Sigmoid colon (tissue), 7 donors: Measurements from ENCODE around the gene SLC33A1. TPM values are rescaled to one million over a fixed set of nuclear protein-coding genes. Genes with fewer than 3 reads are reported as not detected.

Experiments
- DNase-seq: peaks from one replicate; pipeline ENCODE4 v3.0.0-alpha.2; 2019
- H3K27ac ChIP-seq, 4 donors: fragments of 200-600 bp; sonication (generic); one replicate each; pipeline ENCODE4 v1.5.1; 2016 to 2019; ENCODE audit warnings: mild to moderate bottlenecking in 1 of 4
- H3K27me3 ChIP-seq, 3 donors: fragments of 200-600 bp; sonication (generic); one replicate each; pipeline ENCODE4 v1.5.1; 2019; ENCODE audit warnings: mild to moderate bottlenecking in 1 of 3
- H3K36me3 ChIP-seq, 4 donors: fragments of 200-600 bp; sonication (generic); one replicate each; pipeline ENCODE4 v1.5.1; 2016 to 2019
- H3K4me1 ChIP-seq, 4 donors: fragments of 200-600 bp; sonication (generic); one replicate each; pipeline ENCODE4 v1.5.1; 2017 to 2019
- H3K4me3 ChIP-seq, 4 donors: fragments of 200-600 bp; sonication (generic); one replicate each; pipeline ENCODE4 v1.5.1; 2017 to 2019; ENCODE audit warnings: mild to moderate bottlenecking in 2 of 4, moderate library complexity in 1 of 4
- H3K9me3 ChIP-seq, 4 donors: fragments of 200-600 bp in 3 of 4; sonication (generic) in 3 of 4; one replicate each; pipeline versions ENCODE4 v1.5.1 to v1.6.1; 2013 to 2019
- EP300 ChIP-seq, 4 donors: sonication (generic); formaldehyde crosslinking; IDR thresholded peaks; one replicate each; pipeline ENCODE4 v1.6.1; 2017; ENCODE audit warnings: antibody characterized with exemption in 4 of 4
- POLR2A ChIP-seq, 2 donors: fragments of 450-650 bp; IDR thresholded peaks; one replicate each; pipeline ENCODE4 v1.6.1; 2016; ENCODE audit warnings: antibody characterized with exemption in 2 of 2, mild to moderate bottlenecking in 2 of 2, moderate library complexity in 2 of 2
- POLR2AphosphoS5 ChIP-seq, 4 donors: sonication (generic); formaldehyde crosslinking; IDR thresholded peaks; one replicate each; pipeline ENCODE4 v1.6.1; 2017; ENCODE audit warnings: antibody characterized with exemption in 4 of 4
- WGBS, 2 donors: extraction: QIAGEN DNeasy Blood & Tissue Kit; methylation state at CpG; one replicate each; pipeline ENCODE4 v1.1.7; 2013; 5-methylcytosine and 5-hydroxymethylcytosine counted together
- intact Hi-C: fragments of 100-400 bp; cut with DNase I; formaldehyde crosslinking; loops from one replicate; pipeline ENCODE4 v1.15.1; 2023
- polyA plus RNA-seq, 3 donors: library from polyadenylated mRNA; stranded (reverse); fragments of 200-250 nt; gene quantifications; one replicate each; pipeline ENCODE4 v1.2.3, GENCODE V29; 2013
- total RNA-seq, 4 donors: library from RNA; depleted of rRNA; stranded (reverse); fragments of >200 nt; gene quantifications; one replicate each; pipeline ENCODE4 v1.1.0, GENCODE V29; 2016
- TF ChIP-seq, protein P1 (sequence below), 4 experiments: fragments of 450-650 bp in 3 of 4; fragments of 200-600 bp in 1 of 4; IDR thresholded peaks; one replicate each; pipeline ENCODE4 v1.5.1; 2016 to 2019; ENCODE audit warnings: antibody characterized with exemption in 4 of 4, mild to moderate bottlenecking in 3 of 4, moderate library complexity in 2 of 4
- donor health status: healthy with polysubstance abuse.
- donor health status: Bipolar disorder and iron deficiency.
- donor health status: healthy.

SLC33A1 gene
- total and polyA plus RNA-seq, 7 donors, result 2.8 to 28.2 (median 14.4) TPM

DNA sequence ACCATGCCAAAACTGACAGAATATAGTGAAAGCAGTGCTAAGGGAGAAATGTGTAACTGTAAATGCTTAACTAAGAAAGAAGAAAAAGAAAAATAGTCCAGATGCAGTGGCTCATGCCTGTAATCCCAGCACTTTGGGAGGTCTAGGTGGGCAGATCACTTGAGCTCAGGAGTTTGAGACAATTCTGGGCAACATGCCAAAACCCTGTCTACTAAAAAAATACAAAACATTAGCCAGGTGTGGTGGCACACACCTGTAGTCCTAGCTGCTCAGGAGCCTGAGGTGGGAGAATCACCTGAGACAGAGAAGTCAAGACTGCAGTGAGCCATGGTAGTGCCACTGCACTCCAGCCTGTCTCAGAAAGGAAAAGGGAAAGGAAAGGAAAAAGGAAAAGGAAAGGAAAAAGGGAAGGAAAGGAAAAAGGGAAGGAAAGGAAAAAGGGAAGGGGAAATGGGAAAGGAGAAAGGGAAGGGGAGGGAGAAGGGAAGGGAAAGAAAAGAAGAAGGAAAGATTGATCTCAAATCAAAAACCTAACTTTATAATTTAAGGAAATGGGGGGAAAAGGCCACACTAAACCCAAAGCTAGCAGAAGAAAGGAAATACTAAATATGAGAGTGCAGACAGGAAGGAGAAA, 68.4 kb downstream of the SLC33A1 start:
- H3K4me1 ChIP-seq, result no peaks in the 10 kb centered on the region
- intact Hi-C loops, result no loop called here

DNA sequence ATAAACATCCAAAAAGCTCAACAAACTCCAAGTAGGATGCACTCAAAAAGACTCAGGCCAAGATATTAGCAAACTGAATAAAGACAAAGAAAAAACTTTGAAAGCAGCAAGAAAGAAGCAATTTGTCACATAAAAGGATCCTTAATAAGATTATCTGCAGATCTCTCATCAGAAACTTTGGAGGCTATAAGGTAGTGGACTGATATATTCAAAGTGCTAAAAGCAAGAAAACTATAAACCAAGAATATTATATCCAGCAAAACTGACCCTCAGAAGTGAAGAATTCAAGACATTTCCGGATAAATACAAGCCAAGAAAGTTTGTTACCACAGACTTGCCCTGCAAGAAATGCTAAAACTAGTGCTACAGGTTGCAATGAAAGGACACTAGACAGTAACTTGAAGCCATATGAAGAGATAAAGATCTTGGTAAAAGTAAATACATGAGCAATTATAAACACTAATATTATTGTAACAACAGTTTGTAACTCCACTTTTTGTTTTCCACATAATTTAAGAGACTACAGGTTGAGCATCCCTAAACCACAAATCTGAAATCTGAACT, 71.8 kb downstream of the SLC33A1 start:
- intact Hi-C loops, result no loop called here
- H3K27me3 ChIP-seq, result no peaks in the 10 kb centered on the region

More for the DNA sequence above, 68.4 kb downstream of the SLC33A1 start:
- H3K27ac ChIP-seq, result no peak overlapping the region
- DNase-seq, result no peak
- TF ChIP-seq POLR2A (IDR thresholded peaks at IDR 0.05) (no peak), POLR2AphosphoS5 (IDR thresholded peaks at IDR 0.05) (no peak), EP300 (IDR thresholded peaks at IDR 0.05) (no peak)
- TF ChIP-seq, protein P1, sequence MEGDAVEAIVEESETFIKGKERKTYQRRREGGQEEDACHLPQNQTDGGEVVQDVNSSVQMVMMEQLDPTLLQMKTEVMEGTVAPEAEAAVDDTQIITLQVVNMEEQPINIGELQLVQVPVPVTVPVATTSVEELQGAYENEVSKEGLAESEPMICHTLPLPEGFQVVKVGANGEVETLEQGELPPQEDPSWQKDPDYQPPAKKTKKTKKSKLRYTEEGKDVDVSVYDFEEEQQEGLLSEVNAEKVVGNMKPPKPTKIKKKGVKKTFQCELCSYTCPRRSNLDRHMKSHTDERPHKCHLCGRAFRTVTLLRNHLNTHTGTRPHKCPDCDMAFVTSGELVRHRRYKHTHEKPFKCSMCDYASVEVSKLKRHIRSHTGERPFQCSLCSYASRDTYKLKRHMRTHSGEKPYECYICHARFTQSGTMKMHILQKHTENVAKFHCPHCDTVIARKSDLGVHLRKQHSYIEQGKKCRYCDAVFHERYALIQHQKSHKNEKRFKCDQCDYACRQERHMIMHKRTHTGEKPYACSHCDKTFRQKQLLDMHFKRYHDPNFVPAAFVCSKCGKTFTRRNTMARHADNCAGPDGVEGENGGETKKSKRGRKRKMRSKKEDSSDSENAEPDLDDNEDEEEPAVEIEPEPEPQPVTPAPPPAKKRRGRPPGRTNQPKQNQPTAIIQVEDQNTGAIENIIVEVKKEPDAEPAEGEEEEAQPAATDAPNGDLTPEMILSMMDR (IDR thresholded peaks at IDR 0.05), result no peak
- no peak overlapping the region for H3K4me3 ChIP-seq
- no peaks in the 10 kb centered on the region for H3K27me3 ChIP-seq
- peaks cover 0 to 5% (median 0%) of the 10 kb centered on the region in 4 donors for H3K9me3 ChIP-seq
- H3K36me3 ChIP-seq, result peaks cover 0 to 26% (median 1%) of the 10 kb centered on the region in 4 donors

DNA sequence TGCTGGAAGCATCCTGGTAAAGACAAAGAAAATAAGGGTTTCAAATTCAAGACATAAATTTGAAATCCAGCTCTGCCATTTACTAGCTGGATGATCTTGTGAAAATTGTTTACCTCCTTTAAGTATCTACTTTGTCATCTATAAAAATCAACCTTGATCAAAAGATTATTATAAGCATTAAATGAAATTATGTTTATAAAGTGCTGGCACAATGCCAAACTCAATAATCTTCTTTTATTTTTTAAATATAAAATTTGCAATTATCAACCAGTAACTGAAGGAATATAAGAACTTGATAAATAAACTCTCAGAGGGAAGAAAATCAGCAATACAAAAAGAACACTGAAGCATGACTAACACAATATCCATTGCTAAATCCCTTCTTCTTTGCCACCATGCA, 73.9 kb downstream of the SLC33A1 start:
- Histone ChIP-seq H3K36me3 (peaks cover 0 to 29% (median 1%) of the 10 kb centered on the region in 4 donors), H3K27me3 (no peaks in the 10 kb centered on the region), H3K4me1 (no peaks in the 10 kb centered on the region), H3K4me3 (no peak overlapping the region), H3K9me3 (peaks cover 0 to 5% (median 0%) of the 10 kb centered on the region in 4 donors), H3K27ac (no peak overlapping the region)
- TF ChIP-seq POLR2A (IDR thresholded peaks at IDR 0.05) (no peak), POLR2AphosphoS5 (IDR thresholded peaks at IDR 0.05) (no peak), EP300 (IDR thresholded peaks at IDR 0.05) (no peak)
- TF ChIP-seq, protein P1 (IDR thresholded peaks at IDR 0.05), result no peak
- DNase-seq, result no peak
- intact Hi-C loops, result no loop called here

More for the DNA sequence above, 71.8 kb downstream of the SLC33A1 start:
- H3K4me1 ChIP-seq, result no peaks in the 10 kb centered on the region
- no peak for DNase-seq
- peaks cover 0 to 26% (median 1%) of the 10 kb centered on the region in 4 donors for H3K36me3 ChIP-seq
- no peak overlapping the region for H3K4me3 ChIP-seq
- peaks cover 0 to 5% (median 0%) of the 10 kb centered on the region in 4 donors for H3K9me3 ChIP-seq
- no peak overlapping the region for H3K27ac ChIP-seq
- WGBS, 2 donors, result 94 to 97% methylated on average over 1 of the region's 1 CpG
- no peak for TF ChIP-seq EP300 (IDR thresholded peaks at IDR 0.05)
- no peak for TF ChIP-seq POLR2AphosphoS5 (IDR thresholded peaks at IDR 0.05)
- no peak for TF ChIP-seq POLR2A (IDR thresholded peaks at IDR 0.05)
- TF ChIP-seq, protein P1 (IDR thresholded peaks at IDR 0.05), result no peak

DNA sequence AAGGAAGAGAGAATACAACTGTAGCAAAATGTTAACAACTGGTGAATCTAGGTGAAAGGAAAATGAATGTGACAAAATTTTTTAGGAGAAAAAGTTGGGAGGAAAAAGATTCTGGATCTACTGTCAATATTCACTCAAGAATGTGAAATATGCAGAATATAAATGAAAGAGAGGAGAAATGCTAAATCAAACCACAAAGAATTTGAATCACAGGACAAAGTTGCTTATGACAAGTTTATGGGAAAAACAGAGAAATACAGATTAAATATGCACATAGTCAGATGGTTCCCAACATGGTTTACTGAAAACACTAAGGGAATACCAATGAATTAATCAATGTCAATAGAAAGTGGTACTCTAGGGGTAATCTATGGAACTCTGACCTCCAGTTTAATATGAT, 75.8 kb downstream of the SLC33A1 start:
- TF ChIP-seq POLR2A (IDR thresholded peaks at IDR 0.05) (no peak), POLR2AphosphoS5 (IDR thresholded peaks at IDR 0.05) (no peak), EP300 (IDR thresholded peaks at IDR 0.05) (no peak)
- TF ChIP-seq, protein P1 (IDR thresholded peaks at IDR 0.05), result no peak
- Histone ChIP-seq H3K36me3 (peaks cover 0 to 28% (median 3%) of the 10 kb centered on the region in 4 donors), H3K9me3 (peaks cover 0 to 5% (median 0%) of the 10 kb centered on the region in 4 donors), H3K4me1 (peaks cover 0 to 3% (median under 1%) of the 10 kb centered on the region in 4 donors), H3K27ac (no peak overlapping the region), H3K27me3 (no peaks in the 10 kb centered on the region), H3K4me3 (no peak overlapping the region)
- DNase-seq, result no peak
- intact Hi-C loops, result no loop called here
